Astrocyte (in vitro differentiated cells and primary cell): ENCODE data around the gene EML6. TPM values are rescaled to one million over a fixed set of nuclear protein-coding genes. Genes with fewer than 3 reads are reported as not detected.

Source experiments
- DNase-seq: peaks from one replicate; pipeline ENCODE4 v3.0.0-alpha.2; 2010; ENCODE audit warnings: low read depth
- FAIRE-seq: peaks from 2 replicates; lab custom pipeline; 2011; peaks lifted over from hg19 to GRCh38; lab: Jason Lieb, UNC
- H2AFZ ChIP-seq: 2 replicates; pipeline ENCODE4 v1.6.0; 2012; ENCODE audit warnings: low read depth, low read length, inconsistent platforms
- H3K27ac ChIP-seq: 2 replicates; pipeline ENCODE4 v1.5.1; 2011; ENCODE audit warnings: low read depth, low read length, inconsistent platforms
- H3K27me3 ChIP-seq: 2 replicates; pipeline ENCODE4 v1.6.0; 2011; ENCODE audit warnings: low read length, inconsistent platforms; ENCODE audit not compliant: insufficient read depth
- H3K36me3 ChIP-seq: 2 replicates; pipeline ENCODE4 v1.5.1; 2011; ENCODE audit warnings: low read length, inconsistent platforms; ENCODE audit not compliant: insufficient read depth
- H3K4me1 ChIP-seq: 2 replicates; pipeline ENCODE4 v1.5.1; 2011; ENCODE audit warnings: low read length, inconsistent platforms; ENCODE audit not compliant: insufficient read depth
- H3K4me2 ChIP-seq: 2 replicates; pipeline ENCODE4 v1.6.0; 2012; ENCODE audit warnings: low read length, inconsistent platforms
- H3K4me3 ChIP-seq: 2 replicates; pipeline ENCODE4 v1.5.1; 2011; ENCODE audit warnings: low read depth, mild to moderate bottlenecking, low read length, inconsistent platforms; ENCODE audit not compliant: insufficient read depth
- H3K79me2 ChIP-seq: 2 replicates; pipeline ENCODE4 v1.6.0; 2012; ENCODE audit warnings: mild to moderate bottlenecking, low read length, inconsistent platforms; ENCODE audit not compliant: insufficient read depth
- H3K9ac ChIP-seq: 2 replicates; pipeline ENCODE4 v1.6.0; 2012; ENCODE audit warnings: mild to moderate bottlenecking, low read length, inconsistent platforms
- H3K9me3 ChIP-seq: 2 replicates; pipeline ENCODE4 v1.5.1; 2012; ENCODE audit warnings: low read depth, mild to moderate bottlenecking, low read length, inconsistent platforms; ENCODE audit not compliant: insufficient read depth
- H4K20me1 ChIP-seq: 2 replicates; pipeline ENCODE4 v1.6.0; 2012; ENCODE audit warnings: low read length, inconsistent platforms; ENCODE audit not compliant: insufficient read depth
- H3K27ac Mint-ChIP-seq: one replicate; pipeline ENCODE4 v1.8.0; 2021; ENCODE audit warnings: mild to moderate bottlenecking, mixed read lengths; ENCODE audit not compliant: unreplicated experiment
- H3K27me3 Mint-ChIP-seq: one replicate; pipeline ENCODE4 v1.8.0; 2021; ENCODE audit warnings: low read depth, mixed read lengths; ENCODE audit not compliant: unreplicated experiment
- H3K36me3 Mint-ChIP-seq: one replicate; pipeline ENCODE4 v1.8.0; 2021; ENCODE audit warnings: low read depth, mixed read lengths; ENCODE audit not compliant: unreplicated experiment
- H3K4me1 Mint-ChIP-seq: one replicate; pipeline ENCODE4 v1.8.0; 2021; ENCODE audit warnings: low read depth, mixed read lengths; ENCODE audit not compliant: unreplicated experiment
- H3K4me3 Mint-ChIP-seq: one replicate; pipeline ENCODE4 v1.8.0; 2021; ENCODE audit warnings: mild to moderate bottlenecking, moderate library complexity, mixed read lengths; ENCODE audit not compliant: unreplicated experiment
- H3K9me3 Mint-ChIP-seq: one replicate; pipeline ENCODE4 v1.8.0; 2021; ENCODE audit warnings: mild to moderate bottlenecking, mixed read lengths; ENCODE audit not compliant: unreplicated experiment
- EZH2 ChIP-seq: IDR thresholded peaks from 2 replicates; pipeline ENCODE4 v1.6.1; 2012; ENCODE audit warnings: mild to moderate bottlenecking, low read length, inconsistent platforms; ENCODE audit not compliant: insufficient read depth
- total RNA-seq: library from RNA; stranded (reverse); gene quantifications from 2 replicates; pipeline ENCODE4 v1.2.1, GENCODE V29; 2021
- TF ChIP-seq, protein P1 (sequence below): IDR thresholded peaks from 2 replicates; pipeline ENCODE4 v1.5.1; 2011; ENCODE audit warnings: low read depth, mild to moderate bottlenecking, inconsistent platforms, low read length, moderate library complexity; ENCODE audit not compliant: insufficient read depth

The EML6 gene
- total RNA-seq, 1 donor from 2014 or later: 0.23 TPM

DNA sequence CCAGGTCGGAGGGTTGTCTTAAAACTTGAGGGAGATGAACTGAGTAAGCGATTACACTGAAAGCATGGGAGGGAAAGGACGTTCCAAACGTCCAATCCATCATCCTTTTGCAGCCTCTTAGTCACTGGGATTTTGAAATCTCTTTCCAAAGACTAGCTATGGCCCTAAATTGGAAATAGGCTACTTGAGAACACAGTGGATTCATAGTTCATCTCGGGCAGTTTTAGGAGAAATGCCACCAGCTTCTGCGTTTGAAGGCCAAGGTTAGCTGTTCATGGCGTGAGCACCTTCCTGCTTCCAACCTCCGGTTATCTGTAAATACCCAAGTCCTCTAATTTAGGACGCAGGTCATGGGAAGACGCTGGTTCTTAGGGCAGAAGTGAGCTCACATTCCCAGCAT is 821 bp upstream of the EML6 start:
- H3K27ac ChIP-seq: peak overlapping the region; percentile 82
- DNase-seq: peak; percentile 62

DNA sequence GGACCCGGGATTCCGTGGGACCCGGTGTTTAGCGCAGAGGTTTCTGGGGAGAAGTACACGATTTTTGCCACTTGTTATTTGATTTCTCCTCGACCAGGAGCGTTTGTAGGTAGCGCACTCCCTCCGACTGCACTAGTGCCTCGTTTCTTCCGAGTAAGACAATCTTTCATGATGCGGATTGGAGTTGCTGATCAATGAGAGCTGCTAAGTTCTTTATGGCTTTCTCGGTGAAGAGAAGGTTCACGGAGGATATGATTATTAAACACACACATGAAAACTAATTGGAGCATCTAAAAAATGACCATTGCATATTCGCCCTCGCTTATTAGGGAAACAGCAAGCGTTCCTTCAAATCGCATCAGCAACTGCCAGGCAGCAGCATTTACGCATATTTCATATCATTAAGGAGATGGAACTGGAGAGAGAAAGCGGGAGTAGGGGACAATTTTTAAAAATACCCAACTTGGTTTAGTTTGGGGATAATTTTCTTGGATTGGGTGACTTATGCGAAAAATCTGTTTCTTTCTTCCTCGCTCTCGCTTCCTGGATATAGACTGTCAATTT is 616 bp downstream of the EML6 start:
- Histone ChIP-seq H3K27ac (no peak overlapping the region), H3K9ac (peak overlapping the region; percentile 75), H3K27me3 (peaks cover 28% of the 10 kb centered on the region), H4K20me1 (peaks cover 3% of the 10 kb centered on the region), H3K4me2 (peak overlapping the region; percentile 88), H3K4me3 (peak overlapping the region; percentile 81), H3K36me3 (no peaks in the 10 kb centered on the region), H3K9me3 (no peaks in the 10 kb centered on the region), H3K4me1 (peaks cover 21% of the 10 kb centered on the region), H2AFZ (peak overlapping the region; percentile 97), H3K79me2 (no peaks in the 10 kb centered on the region)
- Mint-ChIP-seq H3K9me3 (no peaks in the 10 kb centered on the region), H3K4me1 (peaks cover 4% of the 10 kb centered on the region), H3K27me3 (peaks cover 29% of the 10 kb centered on the region), H3K27ac (no peak overlapping the region), H3K36me3 (no peaks in the 10 kb centered on the region), H3K4me3 (peak overlapping the region; percentile 89)
- FAIRE-seq: no peak
- TF ChIP-seq, protein P1, sequence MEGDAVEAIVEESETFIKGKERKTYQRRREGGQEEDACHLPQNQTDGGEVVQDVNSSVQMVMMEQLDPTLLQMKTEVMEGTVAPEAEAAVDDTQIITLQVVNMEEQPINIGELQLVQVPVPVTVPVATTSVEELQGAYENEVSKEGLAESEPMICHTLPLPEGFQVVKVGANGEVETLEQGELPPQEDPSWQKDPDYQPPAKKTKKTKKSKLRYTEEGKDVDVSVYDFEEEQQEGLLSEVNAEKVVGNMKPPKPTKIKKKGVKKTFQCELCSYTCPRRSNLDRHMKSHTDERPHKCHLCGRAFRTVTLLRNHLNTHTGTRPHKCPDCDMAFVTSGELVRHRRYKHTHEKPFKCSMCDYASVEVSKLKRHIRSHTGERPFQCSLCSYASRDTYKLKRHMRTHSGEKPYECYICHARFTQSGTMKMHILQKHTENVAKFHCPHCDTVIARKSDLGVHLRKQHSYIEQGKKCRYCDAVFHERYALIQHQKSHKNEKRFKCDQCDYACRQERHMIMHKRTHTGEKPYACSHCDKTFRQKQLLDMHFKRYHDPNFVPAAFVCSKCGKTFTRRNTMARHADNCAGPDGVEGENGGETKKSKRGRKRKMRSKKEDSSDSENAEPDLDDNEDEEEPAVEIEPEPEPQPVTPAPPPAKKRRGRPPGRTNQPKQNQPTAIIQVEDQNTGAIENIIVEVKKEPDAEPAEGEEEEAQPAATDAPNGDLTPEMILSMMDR: no peak
- TF ChIP-seq EZH2: no peak
- DNase-seq: no peak

More for the DNA sequence above, 821 bp upstream of the EML6 start:
- Mint-ChIP-seq H3K9me3 (no peaks in the 10 kb centered on the region), H3K27ac (peak overlapping the region; percentile 67), H3K4me3 (peak overlapping the region; percentile 89), H3K36me3 (no peaks in the 10 kb centered on the region), H3K4me1 (no peaks in the 10 kb centered on the region), H3K27me3 (peaks cover 32% of the 10 kb centered on the region)
- H4K20me1 ChIP-seq: no peaks in the 10 kb centered on the region
- H3K36me3 ChIP-seq: no peaks in the 10 kb centered on the region
- peak overlapping the region; percentile 88 for H3K4me2 ChIP-seq
- peak overlapping the region; percentile 87 for H3K9ac ChIP-seq
- FAIRE-seq: no peak
- H3K4me3 ChIP-seq: peak overlapping the region; percentile 87
- no peak for TF ChIP-seq EZH2
- TF ChIP-seq, protein P1: no peak
- peaks cover 28% of the 10 kb centered on the region for H3K27me3 ChIP-seq
- H3K9me3 ChIP-seq: no peaks in the 10 kb centered on the region
- H3K4me1 ChIP-seq: peaks cover 14% of the 10 kb centered on the region
- H3K79me2 ChIP-seq: no peaks in the 10 kb centered on the region
- peak overlapping the region; percentile 93 for H2AFZ ChIP-seq
